PC-9 (cell line): ENCODE measurements around the gene SLC18A2. TPM values are rescaled to one million over a fixed set of nuclear protein-coding genes. Genes with fewer than 3 reads are reported as not detected.

Experiments used
- BruUV-seq: library from RNA; stranded (reverse); fragments of 400-500 nt; replicated peaks from 2 replicates; lab custom pipeline; 2021; lab: Mats Ljungman, UMichigan
- CTCF ChIA-PET: fragments of 300-600 bp; sonication (Branson Sonifier 250); formaldehyde crosslinking; loops from one replicate; lab custom pipeline; 2022; ENCODE audit warnings: antibody characterized with exemption; lab: Charles Lee
- POLR2A ChIA-PET: fragments of 300-600 bp; sonication (Branson Sonifier 250); formaldehyde crosslinking; loops from one replicate; lab custom pipeline; 2022; ENCODE audit warnings: antibody characterized with exemption; ENCODE audit not compliant: unreplicated experiment; lab: Charles Lee
- DNase-seq, 2 experiments: peaks; one replicate each; pipeline versions ENCODE4 v3.0.0 to v3.0.0-alpha.2; 2015 to 2022; ENCODE audit warnings: mixed read lengths in 1 of 2
- H2AFZ ChIP-seq: fragments of 200-600 bp; sonication (generic); 2 replicates; pipeline ENCODE4 v1.8.1; 2017; ENCODE audit warnings: antibody characterized with exemption
- H3F3A ChIP-seq: fragments of 200-600 bp; sonication (generic); 2 replicates; pipeline ENCODE4 v1.8.1; 2017; ENCODE audit warnings: antibody characterized with exemption, mild to moderate bottlenecking, low read depth; ENCODE audit not compliant: insufficient read depth
- H3K27ac ChIP-seq: fragments of 200-600 bp; sonication (generic); 2 replicates; pipeline ENCODE4 v1.6.1; 2016; ENCODE audit warnings: mixed run types
- H3K27me3 ChIP-seq: fragments of 200-600 bp; sonication (generic); 2 replicates; pipeline ENCODE4 v1.6.1; 2016; ENCODE audit warnings: low read depth, mixed run types; ENCODE audit not compliant: insufficient read depth
- H3K36me3 ChIP-seq: fragments of 200-600 bp; sonication (generic); 2 replicates; pipeline ENCODE4 v1.6.1; 2016; ENCODE audit warnings: low read depth, mixed run types
- H3K4me1 ChIP-seq: fragments of 200-600 bp; sonication (generic); replicated peaks from 2 replicates; pipeline ENCODE4 v1.6.1; 2016; ENCODE audit warnings: mixed run types; ENCODE audit not compliant: insufficient read depth
- H3K4me2 ChIP-seq: fragments of 200-600 bp; sonication (generic); 2 replicates; pipeline ENCODE4 v1.6.1; 2017; ENCODE audit warnings: mixed run types
- H3K4me3 ChIP-seq: fragments of 200-600 bp; sonication (generic); 2 replicates; pipeline ENCODE4 v1.6.1; 2016; ENCODE audit warnings: mixed run types
- H3K79me2 ChIP-seq: fragments of 200-600 bp; sonication (generic); 2 replicates; pipeline ENCODE4 v1.6.1; 2017; ENCODE audit warnings: low read depth, mixed run types
- H3K9me2 ChIP-seq: fragments of 200-600 bp; sonication (generic); 2 replicates; pipeline ENCODE4 v1.8.1; 2017; ENCODE audit warnings: mild to moderate bottlenecking; ENCODE audit not compliant: insufficient read depth
- H3K9me3 ChIP-seq: fragments of 200-600 bp; sonication (generic); 2 replicates; pipeline ENCODE4 v1.8.1; 2016; ENCODE audit warnings: low read depth; ENCODE audit not compliant: insufficient read depth
- H4K20me1 ChIP-seq: fragments of 200-600 bp; sonication (generic); 2 replicates; pipeline ENCODE4 v1.8.1; 2017; ENCODE audit not compliant: insufficient read depth
- CTCF ChIP-seq: fragments of 200-600 bp; sonication (generic); conservative IDR thresholded peaks from 2 replicates; pipeline ENCODE4 v1.6.1; 2017; ENCODE audit warnings: mixed run types, antibody characterized with exemption, mild to moderate bottlenecking, moderate library complexity
- EZH2 ChIP-seq: fragments of 200-600 bp; sonication (generic); IDR thresholded peaks from 2 replicates; pipeline ENCODE4 v1.8.0; 2017; ENCODE audit warnings: antibody characterized with exemption, low read depth
- intact Hi-C: fragments of 100-400 bp; cut with micrococcal nuclease; formaldehyde crosslinking; loops from one replicate; pipeline ENCODE4 v1.10.0; 2022; ENCODE audit not compliant: unreplicated experiment
- total RNA-seq: library from RNA; stranded (reverse); gene quantifications from 2 replicates; pipeline ENCODE4 v1.2.3, GENCODE V29; 2021

Gene SLC18A2
- total RNA-seq, 1 experiment from 2014 or later, result not detected

DNA sequence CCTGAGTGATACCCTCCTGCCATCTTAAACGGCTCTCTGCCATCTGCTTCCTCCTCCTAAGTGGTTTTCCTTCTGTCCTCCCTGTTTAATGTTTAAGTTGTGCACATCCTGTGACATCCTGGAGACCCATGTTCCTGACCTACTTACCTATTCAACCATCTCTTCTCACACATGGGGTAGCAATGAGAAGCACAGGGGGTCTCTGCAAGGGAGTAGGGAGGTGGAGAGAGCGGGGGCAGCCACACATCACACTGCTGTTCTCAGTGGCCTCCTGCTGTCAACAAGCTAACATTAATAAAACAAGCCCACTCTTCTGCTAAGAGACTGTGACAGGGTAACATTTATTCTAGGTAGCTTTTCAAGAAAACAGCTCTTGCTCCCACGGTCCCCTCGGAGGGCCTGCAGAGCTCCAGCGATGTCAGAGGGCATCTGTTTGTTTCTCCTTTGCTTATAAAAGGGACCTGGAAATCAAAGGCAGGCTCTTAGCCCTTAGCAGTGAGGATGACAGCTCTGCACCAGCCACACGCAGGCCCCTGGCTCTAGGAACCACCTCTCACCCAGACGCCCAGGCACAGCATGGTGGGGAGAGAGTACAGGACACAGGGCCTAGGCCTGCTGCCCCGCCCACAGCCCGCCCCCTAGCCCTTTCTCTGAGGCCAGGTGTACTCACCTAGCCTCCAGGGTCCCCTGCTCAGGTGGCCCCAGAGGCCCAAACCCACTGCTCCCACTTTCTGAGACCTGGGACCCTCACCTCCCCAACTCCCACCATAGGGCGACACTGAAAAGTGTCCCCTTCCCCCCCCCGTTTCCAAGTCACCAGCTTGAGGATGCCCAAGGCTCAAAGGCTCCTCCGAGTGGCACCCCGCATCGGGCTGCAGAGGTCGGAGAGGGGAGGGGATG lies 943 bp upstream of the SLC18A2 start:
- CTCF ChIA-PET, result no interaction called here
- POLR2A ChIA-PET, result no interaction called here
- 0 out of 2 replicates have a peak, but pooled peaks cover 2% of the 10 kb centered on the region for H3K27me3 ChIP-seq

GRCh38 chr10:117241541-117242462 lies 888 bp downstream of the SLC18A2 start:
- ChIA-PET CTCF (interaction anchor here (0.6 kb wide), 1 partner anchor 78 kb away, joined by 3 read pairs; no protein-coding TSS in a partner anchor), POLR2A (no interaction called here)
- H2AFZ ChIP-seq, result no peak overlapping the region
- TF ChIP-seq EZH2 (no peak), CTCF (no peak)
- H3K27me3 ChIP-seq, result no peaks in the 10 kb centered on the region
- H3K4me2 ChIP-seq, result no peak overlapping the region
- DNase-seq, result no peak
- no TSS peak for BruUV-seq
- H3K27ac ChIP-seq, result no peak overlapping the region
- H3K36me3 ChIP-seq, result no peaks in the 10 kb centered on the region
- H3K9me2 ChIP-seq, result no peaks in the 10 kb centered on the region
- no peak overlapping the region for H3K4me3 ChIP-seq
- no peaks in the 10 kb centered on the region for H3K79me2 ChIP-seq
- no peaks in the 10 kb centered on the region for H3K9me3 ChIP-seq
- H3K4me1 ChIP-seq, result no peaks in the 10 kb centered on the region
- no peaks in the 10 kb centered on the region for H4K20me1 ChIP-seq
- no peaks in the 10 kb centered on the region for H3F3A ChIP-seq
- intact Hi-C loops, result no loop called here

More for the DNA sequence above, 943 bp upstream of the SLC18A2 start:
- Histone ChIP-seq H3K79me2 (no peaks in the 10 kb centered on the region), H3K27ac (no peak overlapping the region), H3K36me3 (no peaks in the 10 kb centered on the region), H2AFZ (no peak overlapping the region), H4K20me1 (no peaks in the 10 kb centered on the region), H3F3A (no peaks in the 10 kb centered on the region), H3K9me2 (no peaks in the 10 kb centered on the region), H3K9me3 (no peaks in the 10 kb centered on the region), H3K4me1 (no peaks in the 10 kb centered on the region), H3K4me3 (no peak overlapping the region), H3K4me2 (no peak overlapping the region)
- intact Hi-C loops, result no loop called here
- DNase-seq, result no peak
- TF ChIP-seq EZH2, result no peak
- TF ChIP-seq CTCF, result no peak
- no TSS peak for BruUV-seq

- Histone ChIP-seq H4K20me1 (no peaks in the 10 kb centered on the region), H3K9me2 (no peaks in the 10 kb centered on the region), H3K9me3 (no peaks in the 10 kb centered on the region), H3K79me2 (no peaks in the 10 kb centered on the region), H3K4me1 (no peaks in the 10 kb centered on the region), H2AFZ (no peak overlapping the region), H3K4me2 (no peak overlapping the region), H3K4me3 (no peak overlapping the region), H3K27ac (no peak overlapping the region), H3F3A (no peaks in the 10 kb centered on the region), H3K27me3 (no peaks in the 10 kb centered on the region), H3K36me3 (no peaks in the 10 kb centered on the region)
- no peak for DNase-seq
- BruUV-seq, result no TSS peak
- intact Hi-C loops, result no loop called here
- CTCF ChIA-PET, result no interaction called here
- POLR2A ChIA-PET, result no interaction called here
- TF ChIP-seq CTCF, result no peak
- TF ChIP-seq EZH2, result no peak
These were observed 1.5 kb downstream of the SLC18A2 start for GRCh38 chr10:117242463-117242832.
